Ureter (tissue), 1 donor: Measurements from ENCODE around the gene ISOC2. TPM values are rescaled to one million over a fixed set of nuclear protein-coding genes. Genes with fewer than 3 reads are reported as not detected.

Experiments
- DNase-seq: peaks from one replicate; pipeline ENCODE4 v3.0.0-alpha.2; 2020; ENCODE audit warnings: low spot score
- total RNA-seq: library from RNA; stranded (reverse); gene quantifications from one replicate; pipeline ENCODE4 v1.2.4, GENCODE V29; 2023
- donor health status: DM: yes; HTN: yes; CAD: no.

Gene ISOC2
- total RNA-seq, 1 donor from 2014 or later: 48.4 TPM

- DNase-seq: no peak
These were observed 16.5 kb upstream of the ISOC2 start for GRCh38 chr19:55477905-55478304.

GRCh38 chr19:55476100-55476775 is 14.8 kb upstream of the ISOC2 start, which contains the start of gene ZNF628:
ZNF628 (plus strand) TSS chr19:55476617; CDS start chr19:55479911, 3,294 bp downstream.
- peak; percentile 99 for DNase-seq

- DNase-seq: no peak
These were observed 13.1 kb upstream of the ISOC2 start for GRCh38 chr19:55474269-55475265.

DNA sequence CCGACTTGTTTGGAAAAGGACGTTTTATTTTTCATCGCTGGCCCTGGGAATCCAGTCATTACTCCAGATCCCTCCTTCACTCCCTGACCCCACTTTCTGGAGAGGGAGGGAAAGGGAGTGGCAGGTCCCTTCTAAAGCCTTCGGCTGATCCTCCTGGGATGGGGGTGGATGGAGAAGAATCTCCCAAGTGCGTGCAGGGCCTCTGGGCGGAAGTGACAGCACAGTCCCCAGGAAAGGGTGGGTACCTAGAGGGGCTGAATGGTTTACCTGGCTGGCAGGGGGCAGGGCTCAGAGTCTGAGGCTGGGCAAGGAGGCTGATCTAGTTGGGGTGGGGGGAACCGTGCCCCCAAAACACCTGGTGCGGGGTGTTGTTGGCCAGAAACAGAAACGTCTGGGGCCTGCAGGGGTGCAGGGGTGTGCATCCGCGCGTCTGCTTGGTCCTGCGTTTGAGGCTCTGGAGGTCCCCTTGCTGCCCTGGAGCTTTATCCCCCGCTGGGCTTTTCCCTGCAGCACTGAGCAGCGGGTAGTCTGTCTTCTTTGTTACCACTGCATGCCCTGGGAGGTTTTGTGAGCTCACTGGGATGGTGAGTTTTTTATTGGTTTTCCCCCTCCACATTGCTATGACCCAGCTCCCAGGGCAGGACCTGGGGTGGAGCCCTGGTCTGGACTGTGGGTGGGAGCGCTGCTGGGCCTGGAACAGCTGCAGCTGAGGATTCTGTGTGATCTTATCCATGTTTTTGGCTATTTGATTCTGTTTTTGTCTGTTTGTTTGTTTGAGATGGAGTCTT is 12.0 kb upstream of the ISOC2 start:
- no peak for DNase-seq

GRCh38 chr19:55472463-55472862 is 11.0 kb upstream of the ISOC2 start:
- no peak for DNase-seq

- DNase-seq: no peak
These were observed 9.8 kb upstream of the ISOC2 start for GRCh38 chr19:55471266-55471665.

DNA sequence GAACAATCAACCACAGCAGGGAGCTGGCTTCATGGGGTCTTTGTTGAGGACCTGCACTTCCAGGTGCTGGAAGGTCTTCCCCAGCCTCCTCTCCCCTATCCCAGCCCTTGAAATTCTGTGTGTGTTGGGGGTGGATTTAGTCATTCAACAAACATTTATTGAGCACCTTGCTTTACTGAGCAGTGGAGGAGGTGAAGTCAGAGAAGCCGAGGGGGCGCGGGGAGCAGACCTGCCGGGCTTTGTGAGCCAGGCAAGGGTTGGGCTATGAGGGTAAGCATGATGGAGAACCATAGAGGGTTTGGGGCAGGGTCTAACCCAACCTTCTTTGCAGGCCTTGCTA is 6.6 kb upstream of the ISOC2 start:
- DNase-seq: no peak

DNA sequence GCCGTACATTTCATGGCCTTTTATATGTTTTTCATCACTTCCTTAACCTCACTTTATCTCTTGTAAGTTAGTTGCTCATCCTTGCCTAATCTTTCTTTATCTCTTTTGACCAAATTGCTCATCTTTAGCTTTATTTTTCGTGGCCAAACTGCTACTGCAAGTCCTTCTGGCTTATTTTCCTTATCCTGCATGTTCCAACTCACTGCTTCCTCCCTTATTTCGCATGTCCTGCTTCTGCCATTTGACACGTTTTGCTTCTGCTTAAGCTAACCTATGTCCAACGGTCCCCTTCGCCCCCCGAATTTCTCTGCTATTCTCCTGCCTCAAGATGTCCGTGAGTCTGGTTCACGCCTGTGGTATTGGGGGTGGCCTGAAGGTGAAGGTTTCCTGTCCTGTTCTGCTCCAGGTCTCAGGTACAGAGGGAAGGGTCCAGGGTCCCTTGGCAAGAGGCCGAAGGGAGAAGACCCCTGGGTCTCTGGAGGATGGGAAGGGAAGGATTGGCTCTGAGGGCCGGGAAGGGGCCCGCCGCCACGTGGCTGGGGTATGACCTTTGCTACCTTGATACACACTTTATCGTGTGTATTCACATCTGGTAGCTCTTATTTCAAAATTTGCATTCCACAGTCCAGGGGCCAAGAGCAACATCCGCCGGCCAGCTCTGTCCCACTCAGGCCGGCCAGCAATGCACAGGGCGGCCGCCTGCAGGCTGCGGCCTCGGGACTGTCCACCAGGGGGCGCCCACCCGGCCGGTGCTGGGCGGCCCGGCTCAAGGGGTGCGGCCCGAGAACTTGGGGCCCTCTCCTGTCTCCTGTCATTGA is 6.0 kb upstream of the ISOC2 start:
- no peak for DNase-seq

- no peak for DNase-seq
These were observed 4.8 kb upstream of the ISOC2 start for GRCh38 chr19:55466241-55466614.

DNA sequence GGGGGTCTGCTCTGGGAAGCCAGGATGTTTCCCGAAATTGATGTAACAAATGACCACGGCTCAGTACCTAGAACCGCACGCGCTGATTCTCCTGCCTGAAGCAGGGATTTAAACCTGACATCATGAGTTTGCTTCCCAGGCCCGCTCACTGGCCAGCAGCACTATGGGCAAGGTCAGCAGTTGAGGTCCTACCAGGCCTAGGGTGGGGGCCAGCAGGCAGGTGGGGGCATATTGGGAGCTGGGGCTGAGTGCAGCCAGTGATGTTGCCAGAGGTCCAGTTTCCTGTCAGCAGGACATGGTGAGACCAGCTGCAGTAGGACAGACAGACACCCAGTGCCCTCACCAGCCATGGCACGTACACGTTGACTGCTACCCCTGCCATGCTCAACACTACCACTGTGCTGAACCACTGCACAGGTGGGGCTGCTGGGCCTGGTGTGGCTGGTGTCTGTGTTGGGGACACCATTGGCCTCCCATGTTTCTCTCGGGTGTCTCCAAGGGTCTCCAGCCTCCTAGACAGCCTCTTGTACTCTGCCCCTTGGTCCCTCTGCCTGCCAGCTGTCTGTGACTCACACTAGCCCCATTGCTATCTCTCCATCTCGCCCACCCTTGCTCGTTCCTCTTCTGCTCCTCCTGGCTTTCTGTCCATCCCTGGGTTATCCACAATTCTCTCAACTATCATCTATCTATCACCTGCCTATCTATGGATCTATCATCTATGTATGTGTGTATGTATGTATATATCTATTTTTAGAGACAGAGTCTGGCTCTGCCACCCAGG is 4.2 kb upstream of the ISOC2 start:
- no peak for DNase-seq

GRCh38 chr19:55464662-55465054 is 3.2 kb upstream of the ISOC2 start, which contains the start of gene C19orf85:
C19orf85 (minus strand) TSS chr19:55464751; CDS start chr19:55464554, 197 bp downstream.
- no peak for DNase-seq

- no peak for DNase-seq
These were observed 2.7 kb upstream of the ISOC2 start for GRCh38 chr19:55464039-55464661.

- DNase-seq: no peak
These were observed 2.2 kb upstream of the ISOC2 start for GRCh38 chr19:55463583-55464031.

- DNase-seq: no peak
These were observed 1.3 kb upstream of the ISOC2 start for GRCh38 chr19:55462722-55463121.

GRCh38 chr19:55461974-55462626 is 658 bp upstream of the ISOC2 start:
- DNase-seq: no peak

GRCh38 chr19:55460670-55461258 is 678 bp downstream of the ISOC2 start:
- DNase-seq: peak; percentile 91

- DNase-seq: no peak
These were observed 1.3 kb downstream of the ISOC2 start for GRCh38 chr19:55459950-55460657.

DNA sequence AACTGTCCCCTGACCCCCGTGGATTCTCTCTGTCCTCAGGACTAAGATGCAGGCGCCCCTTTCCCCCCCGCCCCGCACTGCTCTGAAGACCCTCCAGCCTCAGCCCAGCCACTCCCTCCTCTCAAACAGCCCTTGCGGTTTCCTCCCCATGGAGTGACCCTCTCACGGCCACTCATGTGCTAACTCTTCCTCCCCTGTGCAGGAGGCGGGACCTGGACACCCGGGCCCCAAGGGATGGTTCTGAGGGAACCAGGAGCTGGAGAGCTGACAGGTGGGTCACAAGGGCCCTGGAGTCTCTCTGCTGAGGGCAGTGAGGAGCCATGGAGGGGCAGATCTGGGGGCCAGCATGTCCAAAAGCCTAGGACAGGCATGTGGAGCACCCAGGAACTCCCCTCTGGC is 1.9 kb downstream of the ISOC2 start:
- no peak for DNase-seq
